SU-DHL-6 (cell line): ENCODE results near the gene SIRT7.

Source experiments
- H2AFZ ChIP-seq: fragments of 200-600 bp; sonication (generic); 2 replicates; pipeline ENCODE4 v1.6.1; 2014; ENCODE audit warnings: low read depth, mild to moderate bottlenecking, moderate library complexity, mixed read lengths, antibody characterized with exemption, low read length; ENCODE audit not compliant: severe bottlenecking
- H3F3A ChIP-seq: fragments of 200-600 bp; shearing (Covaris generic); 2 replicates; pipeline ENCODE4 v1.6.0; 2016; ENCODE audit warnings: antibody characterized with exemption, mild to moderate bottlenecking; ENCODE audit not compliant: insufficient read depth
- H3K27ac ChIP-seq: fragments of 200-600 bp; sonication (generic); 2 replicates; pipeline ENCODE4 v1.5.1; 2016; ENCODE audit warnings: low read depth, mild to moderate bottlenecking, low read length, moderate library complexity, mixed read lengths
- H3K27me3 ChIP-seq: fragments of 200-600 bp; sonication (generic), shearing (Covaris generic); 2 replicates; pipeline ENCODE4 v1.6.0; 2014; ENCODE audit warnings: mild to moderate bottlenecking, low read length
- H3K36me3 ChIP-seq: fragments of 200-600 bp; sonication (generic); 2 replicates; pipeline ENCODE4 v1.6.1; 2014; ENCODE audit warnings: mild to moderate bottlenecking, low read length, mixed read lengths
- H3K4me2 ChIP-seq: fragments of 300-600, 200-600 bp; shearing (Covaris generic), sonication (generic); 2 replicates; pipeline ENCODE4 v1.6.0; 2014; ENCODE audit warnings: low read length, low read depth, mild to moderate bottlenecking; ENCODE audit not compliant: poor library complexity, severe bottlenecking
- H3K4me3 ChIP-seq: fragments of 200-600 bp; sonication (generic); 2 replicates; pipeline ENCODE4 v1.5.1; 2014; ENCODE audit warnings: antibody characterized with exemption, low read length, mild to moderate bottlenecking, mixed read lengths; ENCODE audit not compliant: insufficient read depth, poor library complexity, severe bottlenecking
- H3K79me2 ChIP-seq: fragments of 200-600 bp; sonication (generic); 2 replicates; pipeline ENCODE4 v1.6.1; 2014; ENCODE audit warnings: mild to moderate bottlenecking, low read length, moderate library complexity; ENCODE audit not compliant: insufficient read depth
- H3K9ac ChIP-seq: fragments of 200-600 bp; sonication (generic); 2 replicates; pipeline ENCODE4 v1.7.0; 2014; ENCODE audit warnings: mild to moderate bottlenecking, low read length
- H3K9me2 ChIP-seq: fragments of 200-600 bp; sonication (generic); replicated peaks from 2 replicates; pipeline ENCODE4 v1.6.1; 2014; ENCODE audit warnings: low read length; ENCODE audit not compliant: insufficient read depth
- H3K9me3 ChIP-seq: fragments of 200-600 bp; sonication (generic); 2 replicates; pipeline ENCODE4 v1.6.1; 2014; ENCODE audit warnings: low read length, mixed read lengths; ENCODE audit not compliant: insufficient read depth
- H4K20me1 ChIP-seq: fragments of 200-600 bp; sonication (generic); 2 replicates; pipeline ENCODE4 v1.6.1; 2014; ENCODE audit warnings: low read depth, mild to moderate bottlenecking, antibody characterized with exemption, low read length, moderate library complexity, mixed read lengths
- CTCF ChIP-seq: fragments of 200-600 bp; sonication (generic); IDR thresholded peaks from one replicate; pipeline ENCODE4 v1.5.1; 2017; ENCODE audit warnings: antibody characterized with exemption, mild to moderate bottlenecking, low read length, moderate library complexity; ENCODE audit not compliant: insufficient read depth, poor library complexity, severe bottlenecking
- EZH2phosphoT487 ChIP-seq: fragments of 200-600 bp; sonication (generic), shearing (Covaris generic); conservative IDR thresholded peaks from 2 replicates; pipeline ENCODE4 v1.6.1; 2018; ENCODE audit warnings: mild to moderate bottlenecking, antibody characterized with exemption, low read length, moderate library complexity, mixed read lengths

Gene SIRT7

GRCh38 chr17:81909231-81909630 lies 8.7 kb downstream of the SIRT7 start:
- no peak overlapping the region for H2AFZ ChIP-seq
- H3K4me2 ChIP-seq = no peak overlapping the region
- H3F3A ChIP-seq = peaks cover 5% of the 10 kb centered on the region; the same call in 1 of the 2 replicates
- no peaks in the 10 kb centered on the region for H3K36me3 ChIP-seq
- H3K79me2 ChIP-seq = peaks cover 4% of the 10 kb centered on the region; the same call in 1 of the 2 replicates
- H3K27me3 ChIP-seq = no peaks in the 10 kb centered on the region
- no peak overlapping the region for H3K9ac ChIP-seq
- no peaks in the 10 kb centered on the region for H3K9me3 ChIP-seq
- TF ChIP-seq CTCF (no peak), EZH2phosphoT487 (no peak)
- H3K27ac ChIP-seq = no peak overlapping the region
- no peak overlapping the region for H3K4me3 ChIP-seq
- no peaks in the 10 kb centered on the region for H4K20me1 ChIP-seq
- no peaks in the 10 kb centered on the region for H3K9me2 ChIP-seq

GRCh38 chr17:81908793-81909192 lies 9.2 kb downstream of the SIRT7 start:
- no peak overlapping the region for H3K4me3 ChIP-seq
- H3K79me2 ChIP-seq = peaks cover 4% of the 10 kb centered on the region; the same call in 1 of the 2 replicates
- H3F3A ChIP-seq = peaks cover 5% of the 10 kb centered on the region; the same call in 1 of the 2 replicates
- H3K9me2 ChIP-seq = no peaks in the 10 kb centered on the region
- no peak overlapping the region for H3K27ac ChIP-seq
- H4K20me1 ChIP-seq = no peaks in the 10 kb centered on the region
- H3K9ac ChIP-seq = no peak overlapping the region
- H3K4me2 ChIP-seq = no peak overlapping the region
- no peak overlapping the region for H2AFZ ChIP-seq
- no peaks in the 10 kb centered on the region for H3K36me3 ChIP-seq
- TF ChIP-seq CTCF (no peak), EZH2phosphoT487 (no peak)
- no peaks in the 10 kb centered on the region for H3K27me3 ChIP-seq
- H3K9me3 ChIP-seq = no peaks in the 10 kb centered on the region

- H3K9me2 ChIP-seq = no peaks in the 10 kb centered on the region
- H3K36me3 ChIP-seq = no peaks in the 10 kb centered on the region
- no peak overlapping the region for H3K27ac ChIP-seq
- no peaks in the 10 kb centered on the region for H3K27me3 ChIP-seq
- peaks cover 5% of the 10 kb centered on the region; the same call in 1 of the 2 replicates for H3F3A ChIP-seq
- H3K4me3 ChIP-seq = no peak overlapping the region
- H3K4me2 ChIP-seq = no peak overlapping the region
- no peaks in the 10 kb centered on the region for H4K20me1 ChIP-seq
- no peak overlapping the region for H3K9ac ChIP-seq
- peaks cover 4% of the 10 kb centered on the region; the same call in 1 of the 2 replicates for H3K79me2 ChIP-seq
- no peaks in the 10 kb centered on the region for H3K9me3 ChIP-seq
- no peak overlapping the region for H2AFZ ChIP-seq
- TF ChIP-seq CTCF (no peak), EZH2phosphoT487 (no peak)
Measured at GRCh38 chr17:81907219-81908145, 10.5 kb downstream of the SIRT7 start.
